ENCODE data around the gene JUNB. TPM values are rescaled to one million over a fixed set of nuclear protein-coding genes. Genes with fewer than 3 reads are reported as not detected.

Gene JUNB
- total and polyA plus RNA-seq, 2 of the 13 experiments (the other 11 are each of a cell fraction or from before 2014, with no cell fraction given) = 7.7 to 8.2 TPM

- TF ChIP-seq, protein P1, sequence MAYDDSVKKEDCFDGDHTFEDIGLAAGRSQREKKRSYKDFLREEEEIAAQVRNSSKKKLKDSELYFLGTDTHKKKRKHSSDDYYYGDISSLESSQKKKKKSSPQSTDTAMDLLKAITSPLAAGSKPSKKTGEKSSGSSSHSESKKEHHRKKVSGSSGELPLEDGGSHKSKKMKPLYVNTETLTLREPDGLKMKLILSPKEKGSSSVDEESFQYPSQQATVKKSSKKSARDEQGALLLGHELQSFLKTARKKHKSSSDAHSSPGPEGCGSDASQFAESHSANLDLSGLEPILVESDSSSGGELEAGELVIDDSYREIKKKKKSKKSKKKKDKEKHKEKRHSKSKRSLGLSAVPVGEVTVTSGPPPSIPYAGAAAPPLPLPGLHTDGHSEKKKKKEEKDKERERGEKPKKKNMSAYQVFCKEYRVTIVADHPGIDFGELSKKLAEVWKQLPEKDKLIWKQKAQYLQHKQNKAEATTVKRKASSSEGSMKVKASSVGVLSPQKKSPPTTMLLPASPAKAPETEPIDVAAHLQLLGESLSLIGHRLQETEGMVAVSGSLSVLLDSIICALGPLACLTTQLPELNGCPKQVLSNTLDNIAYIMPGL (CRISPR knock-in tag; IDR thresholded peaks at IDR 0.05; ENCODE audit: borderline replicate concordance in 1 of 2, low read depth in 1 of 2) = peak; percentile 84 to 86
- TF ChIP-seq SMYD3 (CRISPR knock-in tag; IDR thresholded peaks at IDR 0.05) (no peak), CBX5 (CRISPR knock-in tag; IDR thresholded peaks at IDR 0.05; ENCODE audit: borderline replicate concordance) (peak; percentile 30; the same call in 1 of the 2 replicates), ZNF790 (CRISPR knock-in tag; IDR thresholded peaks at IDR 0.05; ENCODE audit: borderline replicate concordance) (no peak; the same call in 1 of the 2 replicates), MTF2 (CRISPR knock-in tag; IDR thresholded peaks at IDR 0.05; ENCODE audit: borderline replicate concordance) (no peak), STAG1 (CRISPR knock-in tag; IDR thresholded peaks at IDR 0.05) (peak; percentile 67), KDM1A (CRISPR knock-in tag; IDR thresholded peaks at IDR 0.05) (no peak), CREBL2 (CRISPR knock-in tag; IDR thresholded peaks at IDR 0.05; ENCODE audit: borderline replicate concordance) (no peak), ZNF674 (CRISPR knock-in tag; IDR thresholded peaks at IDR 0.05; ENCODE audit: low read depth) (no peak), ZNF256 (CRISPR knock-in tag; conservative IDR thresholded peaks at IDR 0.05) (no peak), SP1 (IDR thresholded peaks at IDR 0.05) (no peak), SP1 (CRISPR knock-in tag; IDR thresholded peaks at IDR 0.05) (0 out of 2 replicates have a peak, but pooled peaks have one; percentile 28), E2F5 (CRISPR knock-in tag; conservative IDR thresholded peaks at IDR 0.05) (no peak), ZNF839 (CRISPR knock-in tag; IDR thresholded peaks at IDR 0.05; ENCODE audit: borderline replicate concordance) (no peak), KLF16 (CRISPR knock-in tag; IDR thresholded peaks at IDR 0.05) (no peak), HDAC1 (CRISPR knock-in tag; IDR thresholded peaks at IDR 0.05) (peak; percentile 69; the same call in 1 of the 2 replicates), MLLT10 (CRISPR knock-in tag; IDR thresholded peaks at IDR 0.05) (no peak), HDAC2 (CRISPR knock-in tag; IDR thresholded peaks at IDR 0.05) (no peak; the same call in 1 of the 2 replicates), CREB1 (IDR thresholded peaks at IDR 0.05) (no peak), CREB1 (CRISPR knock-in tag; IDR thresholded peaks at IDR 0.05) (no peak), ZNF607 (CRISPR knock-in tag; IDR thresholded peaks at IDR 0.05; ENCODE audit: borderline replicate concordance) (peak; percentile 43)
- TF ChIP-seq, protein P2, sequence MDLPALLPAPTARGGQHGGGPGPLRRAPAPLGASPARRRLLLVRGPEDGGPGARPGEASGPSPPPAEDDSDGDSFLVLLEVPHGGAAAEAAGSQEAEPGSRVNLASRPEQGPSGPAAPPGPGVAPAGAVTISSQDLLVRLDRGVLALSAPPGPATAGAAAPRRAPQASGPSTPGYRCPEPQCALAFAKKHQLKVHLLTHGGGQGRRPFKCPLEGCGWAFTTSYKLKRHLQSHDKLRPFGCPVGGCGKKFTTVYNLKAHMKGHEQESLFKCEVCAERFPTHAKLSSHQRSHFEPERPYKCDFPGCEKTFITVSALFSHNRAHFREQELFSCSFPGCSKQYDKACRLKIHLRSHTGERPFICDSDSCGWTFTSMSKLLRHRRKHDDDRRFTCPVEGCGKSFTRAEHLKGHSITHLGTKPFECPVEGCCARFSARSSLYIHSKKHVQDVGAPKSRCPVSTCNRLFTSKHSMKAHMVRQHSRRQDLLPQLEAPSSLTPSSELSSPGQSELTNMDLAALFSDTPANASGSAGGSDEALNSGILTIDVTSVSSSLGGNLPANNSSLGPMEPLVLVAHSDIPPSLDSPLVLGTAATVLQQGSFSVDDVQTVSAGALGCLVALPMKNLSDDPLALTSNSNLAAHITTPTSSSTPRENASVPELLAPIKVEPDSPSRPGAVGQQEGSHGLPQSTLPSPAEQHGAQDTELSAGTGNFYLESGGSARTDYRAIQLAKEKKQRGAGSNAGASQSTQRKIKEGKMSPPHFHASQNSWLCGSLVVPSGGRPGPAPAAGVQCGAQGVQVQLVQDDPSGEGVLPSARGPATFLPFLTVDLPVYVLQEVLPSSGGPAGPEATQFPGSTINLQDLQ (CRISPR knock-in tag; IDR thresholded peaks at IDR 0.05) = no peak
Observed at GRCh38 chr19:12757544-12758274, 33.6 kb upstream of the JUNB start (continued).

All from HepG2 (cell line).